Right renal pelvis (tissue), 4 donors: Measurements from ENCODE around the gene IRF8. TPM values are rescaled to one million over a fixed set of nuclear protein-coding genes. Genes with fewer than 3 reads are reported as not detected.
A peak's percentile ranks its signal among the peaks of the same experiment; 100 is the strongest.
"Not testable (repeated sequence)": the region's sequence is repeated elsewhere in the genome, so short reads cannot be mapped to it uniquely, and the experiment has no call there.

Experiments used
- DNase-seq, 4 donors: peaks; one replicate each; pipeline ENCODE4 v3.0.0-alpha.2; 2013; ENCODE audit warnings: low read depth in 4 of 4, low spot score in 3 of 4, missing footprints in 1 of 4
- polyA plus RNA-seq, 4 donors: library from polyadenylated mRNA; unstranded; fragments of 120-200 nt; gene quantifications; one replicate each; pipeline ENCODE4 v1.2.1, GENCODE V29; 2013; ENCODE audit not compliant: insufficient read length in 4 of 4

IRF8 gene
- 1 to 10 TPM; 3.9 to 6.1 (median 5.1) TPM for polyA plus RNA-seq

DNA sequence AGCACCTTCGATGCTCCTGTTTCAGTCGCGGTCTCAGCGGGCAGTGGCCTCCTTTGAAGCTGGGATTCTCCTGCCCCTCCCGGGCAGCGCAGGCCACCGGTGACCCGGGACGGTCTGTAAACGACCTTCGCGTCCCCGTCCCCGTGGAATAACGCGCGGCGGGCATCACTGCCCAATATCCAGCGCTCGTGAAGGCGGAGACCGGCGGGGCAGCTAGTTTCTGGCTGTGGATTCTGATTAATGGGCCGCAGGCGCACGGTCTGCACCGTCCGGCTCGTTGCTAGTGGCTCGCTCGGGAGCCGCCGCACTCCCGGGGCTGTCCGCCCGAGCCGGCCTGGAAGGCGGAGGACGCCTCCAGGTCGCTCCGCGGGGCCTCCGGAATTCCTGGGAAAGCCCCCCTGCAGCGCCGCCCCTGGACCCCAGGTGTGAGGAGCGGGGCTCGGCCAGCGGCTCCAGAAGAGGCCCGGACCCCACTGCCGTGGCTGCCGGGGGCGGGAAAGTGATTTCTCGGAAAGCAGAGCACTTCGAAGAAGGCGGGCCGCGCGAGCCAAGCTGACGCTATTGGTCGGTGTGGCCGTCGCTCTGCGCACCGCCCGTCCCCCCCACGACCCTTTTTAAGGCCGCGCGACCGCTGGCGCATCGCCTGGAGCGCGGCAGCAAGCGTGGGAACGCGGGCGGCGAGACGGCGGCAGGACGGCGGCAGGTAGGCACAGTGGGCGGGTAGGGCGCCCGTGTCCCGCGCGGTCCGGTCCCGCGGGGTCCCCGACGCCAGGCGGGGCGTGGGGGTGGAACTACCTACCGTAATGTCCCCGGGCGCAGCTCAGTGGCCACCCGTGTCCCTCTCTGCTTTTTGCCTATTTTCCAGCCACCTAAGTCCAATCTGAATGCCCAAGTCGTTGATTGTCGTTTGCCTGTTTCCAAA lies at the start of gene IRF8:
IRF8 (plus strand) TSS at position 642 of the 922 bp plus-strand sequence. CDS start 3,854 bp downstream, outside the sequence.
- peak; percentile 46 to 56 (median 52) for DNase-seq

- DNase-seq, result no peak
Observed at GRCh38 chr16:85849388-85849787, 49.6 kb upstream of the IRF8 start.

- no peak for DNase-seq
Observed at GRCh38 chr16:85850344-85850880, 48.5 kb upstream of the IRF8 start.

DNA sequence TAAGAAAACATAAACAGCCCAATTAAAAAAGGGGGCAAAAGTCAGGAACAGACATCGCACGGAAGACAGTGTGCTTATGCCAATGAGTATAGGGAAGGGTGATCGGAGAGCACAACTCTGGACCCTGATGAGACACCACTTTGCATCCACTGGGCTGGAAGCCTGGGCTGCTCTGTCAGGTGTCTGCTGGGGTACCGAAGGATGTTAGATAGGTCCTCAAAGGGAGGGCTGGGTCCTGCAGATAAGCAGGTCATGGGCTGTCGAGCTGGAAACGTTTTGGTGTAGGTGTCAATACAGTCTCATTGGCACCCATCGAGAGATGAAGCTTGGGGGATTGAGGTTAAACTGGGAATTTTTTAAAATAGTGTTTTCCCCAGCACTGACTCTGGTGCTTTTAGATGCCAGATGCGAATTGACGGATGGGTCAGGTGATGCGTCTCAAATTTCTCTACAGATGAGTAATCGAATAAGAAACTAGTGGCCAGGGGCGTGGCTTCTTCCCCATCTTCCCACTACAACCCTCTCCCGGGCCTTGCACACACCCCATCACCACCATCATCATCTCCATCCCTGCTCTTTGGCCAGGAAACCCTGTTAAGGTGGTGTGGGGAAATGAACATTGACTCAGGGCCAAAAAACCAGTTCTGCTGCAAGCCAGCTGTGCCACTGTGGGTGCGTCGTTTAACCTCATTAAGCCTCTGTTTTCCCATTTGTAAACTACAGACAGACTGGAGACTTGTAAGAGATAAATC lies 47.8 kb upstream of the IRF8 start:
- DNase-seq, result no peak

DNA sequence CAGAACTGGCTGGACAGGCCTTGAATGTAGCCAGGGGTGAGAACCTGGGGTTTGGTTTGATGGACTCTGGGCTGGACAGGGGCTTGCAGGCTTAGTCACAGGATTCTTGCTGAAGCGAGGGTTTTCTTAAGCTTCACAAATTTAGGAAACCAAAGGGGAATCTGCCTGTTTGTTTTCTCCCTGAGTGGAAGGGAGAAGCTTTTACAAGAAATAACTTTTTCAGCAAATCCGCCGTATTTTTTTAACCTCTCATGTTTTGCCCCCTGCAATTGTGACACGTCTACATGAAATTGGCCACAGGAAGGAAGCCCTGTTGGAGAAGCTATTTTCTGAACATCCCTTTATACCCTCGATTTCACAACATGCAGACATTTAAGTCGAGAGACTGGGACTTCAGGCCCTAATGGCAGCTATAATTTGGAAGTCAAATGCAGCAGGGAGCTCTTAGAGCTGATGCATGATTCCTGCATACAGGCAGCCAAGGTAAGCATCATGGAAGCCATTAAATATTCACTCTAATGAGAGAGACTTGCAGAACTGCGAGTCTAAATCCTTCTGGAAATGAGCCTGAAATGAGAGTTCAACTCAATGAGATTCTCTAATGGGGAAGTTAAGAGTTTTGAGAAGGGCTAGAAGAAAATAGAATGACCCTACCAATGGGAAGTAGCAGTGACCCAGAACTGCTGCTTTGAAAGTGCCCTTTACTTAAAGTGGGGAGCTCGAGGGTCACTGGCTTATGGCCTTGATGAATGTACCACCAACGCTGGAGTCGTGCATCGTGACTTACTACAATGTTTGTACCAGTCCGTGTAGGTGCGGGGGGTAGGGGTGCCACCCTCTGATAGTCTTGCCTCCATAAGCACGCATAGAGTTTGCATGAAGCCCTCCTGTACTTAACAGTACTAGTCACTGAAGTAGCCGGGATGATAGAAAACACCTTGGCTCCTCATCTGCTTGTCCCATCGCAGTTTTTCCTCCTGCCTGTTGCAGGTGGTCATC lies 45.1 kb upstream of the IRF8 start:
- DNase-seq, result no peak

- no peak for DNase-seq
Observed at GRCh38 chr16:85854935-85855334, 44.0 kb upstream of the IRF8 start.

DNA sequence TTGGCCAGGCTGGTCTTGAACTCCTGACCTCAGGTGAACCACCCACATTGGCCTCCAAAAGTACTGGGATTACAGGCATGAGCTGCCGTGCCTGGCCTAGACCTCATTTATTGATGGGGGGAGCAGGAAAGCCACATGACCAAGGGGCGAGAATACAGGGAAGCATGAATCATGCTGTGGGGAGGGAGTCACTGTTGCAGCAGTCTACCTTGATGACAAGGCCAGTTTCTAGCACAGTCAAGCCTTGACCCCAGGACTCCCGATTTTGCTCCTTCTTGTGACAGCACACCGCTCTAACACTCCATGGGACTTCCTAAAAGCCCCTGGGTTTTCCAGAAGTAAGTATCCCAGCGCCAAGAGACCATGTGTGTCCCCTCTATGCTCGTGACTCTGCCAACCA lies 42.9 kb upstream of the IRF8 start:
- no peak for DNase-seq

DNA sequence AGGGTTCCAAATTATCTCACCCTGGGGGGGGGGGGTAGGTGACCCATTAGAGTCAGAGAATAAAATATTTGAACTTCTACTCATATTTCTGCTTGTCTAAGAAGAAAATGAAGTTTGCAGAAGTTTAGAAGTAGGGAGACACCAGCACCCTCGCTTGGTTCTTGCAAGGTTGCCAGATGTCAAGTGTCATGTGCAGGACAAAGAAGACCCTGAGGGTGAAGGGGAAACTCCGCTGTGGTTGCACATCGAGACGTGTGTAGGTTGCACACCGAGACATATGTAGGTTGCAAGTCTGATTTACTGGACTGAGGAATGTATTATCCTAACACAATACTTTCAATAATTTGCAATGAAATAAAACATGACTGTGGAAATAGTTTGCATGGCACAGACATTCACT lies 42.4 kb upstream of the IRF8 start:
- DNase-seq, result no peak

- no peak for DNase-seq
Observed at GRCh38 chr16:85857406-85857805, 41.6 kb upstream of the IRF8 start.

DNA sequence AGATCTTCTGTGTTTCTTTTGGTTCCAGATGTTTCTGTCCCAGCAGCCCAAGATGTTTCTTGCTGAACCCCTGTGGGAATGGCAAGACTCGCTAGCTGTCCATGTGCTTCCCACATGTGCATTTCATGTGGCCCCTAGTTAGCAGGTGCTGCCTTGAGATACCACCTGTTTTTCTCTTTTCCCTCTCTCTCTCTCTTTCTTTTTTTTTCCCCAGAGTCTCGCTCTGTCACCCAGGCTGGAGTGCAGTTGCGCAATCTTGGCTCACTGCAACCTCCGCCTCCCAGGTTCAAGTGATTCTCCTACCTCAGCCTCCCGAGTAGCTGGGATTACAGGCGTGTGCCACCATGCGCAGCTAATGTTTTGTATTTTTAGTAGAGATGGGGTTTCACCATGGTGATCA lies 40.4 kb upstream of the IRF8 start:
- DNase-seq, result not testable (repeated sequence)

GRCh38 chr16:85858984-85859817 lies 39.8 kb upstream of the IRF8 start:
- no peak for DNase-seq

- no peak for DNase-seq
Observed at GRCh38 chr16:85859818-85860125, 39.2 kb upstream of the IRF8 start.

DNA sequence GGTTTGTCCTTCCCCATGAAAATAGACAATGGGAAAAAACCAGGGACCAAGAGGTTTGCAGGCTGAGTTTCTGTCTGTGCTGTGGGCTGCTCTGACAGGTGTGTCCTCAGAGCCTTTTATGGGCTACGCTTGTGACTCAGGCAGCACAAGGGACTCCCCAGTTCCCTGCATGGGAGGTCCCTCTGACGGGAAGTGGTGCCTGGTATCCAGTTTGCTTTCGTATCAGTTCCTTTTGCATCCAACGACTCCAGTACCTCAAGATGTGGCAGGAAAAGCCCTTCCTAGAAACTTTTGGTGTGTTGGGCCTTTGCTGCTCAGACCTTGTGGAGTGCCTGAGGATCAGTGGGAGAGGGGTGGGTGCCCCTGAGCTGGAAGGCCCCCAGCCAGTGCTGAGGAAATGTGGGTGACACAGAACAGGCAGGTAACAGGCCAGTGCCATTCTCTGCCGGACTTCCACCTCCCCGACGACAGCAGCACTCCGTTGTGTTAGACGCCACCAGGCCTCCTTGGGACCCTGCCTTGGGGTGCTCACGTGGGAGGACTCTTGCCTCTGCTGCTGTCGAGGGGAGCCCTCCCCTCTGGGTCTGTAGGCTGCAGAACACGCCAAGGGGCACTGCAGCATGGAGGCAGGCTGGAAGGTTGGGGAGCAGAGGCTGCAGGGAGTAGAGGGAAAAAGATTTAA lies 38.4 kb upstream of the IRF8 start:
- DNase-seq, result no peak

DNA sequence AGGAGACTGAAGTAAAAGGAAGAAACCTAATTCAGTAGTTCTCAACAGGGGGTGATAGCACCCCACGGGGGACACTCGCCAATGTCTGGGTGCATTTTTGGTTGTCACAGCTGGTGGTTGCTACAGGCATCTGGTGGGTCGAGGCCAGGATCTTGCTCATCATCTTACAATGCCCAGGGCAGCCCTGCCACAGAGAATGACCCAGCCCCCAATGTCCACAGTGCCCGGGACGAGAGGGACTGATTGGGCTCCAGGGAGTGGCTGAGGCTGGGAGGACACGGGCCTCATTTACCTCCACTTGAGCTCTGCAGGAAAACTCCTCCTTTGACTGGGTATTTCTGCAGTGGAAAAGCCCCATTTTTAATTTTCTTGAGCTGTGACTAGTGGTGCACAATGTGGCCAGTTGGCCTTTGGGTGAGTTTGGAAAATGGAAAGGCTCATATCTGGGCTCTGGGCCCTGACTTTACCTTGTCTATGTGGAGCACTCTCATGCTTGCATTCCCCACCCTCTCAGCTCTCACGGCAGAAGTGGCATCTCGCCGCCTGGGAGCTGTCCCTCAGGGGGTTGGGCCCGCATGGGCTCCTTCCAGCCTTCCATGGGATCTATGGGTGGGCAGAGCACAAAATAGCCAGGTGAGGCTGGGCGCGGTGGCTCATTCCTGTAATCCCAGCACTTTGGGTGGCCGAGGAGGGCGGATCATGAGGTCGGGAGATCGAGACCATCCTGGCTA lies 37.7 kb upstream of the IRF8 start:
- DNase-seq, result no peak

DNA sequence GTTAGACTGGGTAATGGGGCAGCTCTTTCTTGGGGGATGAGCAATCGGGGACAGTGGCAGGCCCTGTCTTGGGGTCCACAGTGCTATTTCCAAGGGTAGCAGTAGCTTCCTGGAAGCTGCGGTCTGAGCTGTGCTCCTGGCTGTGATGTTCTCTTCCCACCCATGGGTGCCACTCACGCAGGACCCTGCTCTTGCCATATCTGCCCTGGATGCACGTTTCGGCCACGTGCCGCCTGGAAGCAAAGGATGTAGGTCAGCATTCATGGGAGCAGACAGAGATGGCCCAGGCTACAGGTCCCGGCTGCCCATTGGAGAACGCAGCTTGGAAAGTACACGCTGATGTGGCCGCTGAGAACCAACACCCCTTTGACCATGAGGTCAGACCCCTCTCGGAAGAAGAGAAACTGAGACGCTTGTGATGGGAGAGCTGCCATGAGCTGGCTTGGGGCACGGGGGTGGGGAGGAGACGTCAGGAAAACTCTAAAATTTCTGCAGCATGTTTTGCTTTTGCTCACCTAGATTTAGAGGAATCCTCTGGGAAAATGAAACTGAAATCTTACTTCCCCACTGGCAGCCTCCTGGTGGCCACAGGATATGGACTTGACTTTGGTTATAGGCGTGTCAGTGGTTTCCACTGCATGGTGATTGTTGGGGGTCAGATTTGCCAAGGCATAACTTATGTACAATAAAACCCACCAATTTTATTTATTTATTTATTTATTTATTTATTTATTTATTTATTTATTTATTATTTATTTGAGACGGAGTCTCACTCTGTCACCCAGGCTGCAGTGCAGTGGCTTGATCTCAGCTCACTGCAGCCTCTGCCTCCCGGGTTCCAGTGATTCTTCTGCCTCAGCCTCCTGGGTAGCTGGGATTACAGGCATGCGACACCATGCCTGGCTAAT lies 36.2 kb upstream of the IRF8 start:
- DNase-seq, result no peak

DNA sequence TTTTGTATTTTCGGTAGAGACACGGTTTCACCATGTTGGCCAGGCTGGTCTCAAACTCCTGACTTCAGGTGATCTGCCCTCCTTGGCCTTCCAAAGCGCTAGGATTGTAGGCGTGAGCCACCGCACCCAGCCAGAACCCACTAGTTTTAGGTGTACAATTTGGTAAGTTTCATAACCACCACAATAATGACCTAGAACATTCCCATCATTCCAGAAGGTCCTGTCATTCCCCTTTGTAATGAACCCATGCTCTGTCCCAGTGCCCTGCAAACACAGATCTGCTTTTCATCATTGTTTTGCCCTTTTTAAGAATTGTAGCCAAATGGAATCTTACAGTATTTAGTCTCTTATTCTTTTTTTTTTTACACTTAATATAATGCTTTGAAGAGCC lies 35.6 kb upstream of the IRF8 start:
- DNase-seq, result no peak

DNA sequence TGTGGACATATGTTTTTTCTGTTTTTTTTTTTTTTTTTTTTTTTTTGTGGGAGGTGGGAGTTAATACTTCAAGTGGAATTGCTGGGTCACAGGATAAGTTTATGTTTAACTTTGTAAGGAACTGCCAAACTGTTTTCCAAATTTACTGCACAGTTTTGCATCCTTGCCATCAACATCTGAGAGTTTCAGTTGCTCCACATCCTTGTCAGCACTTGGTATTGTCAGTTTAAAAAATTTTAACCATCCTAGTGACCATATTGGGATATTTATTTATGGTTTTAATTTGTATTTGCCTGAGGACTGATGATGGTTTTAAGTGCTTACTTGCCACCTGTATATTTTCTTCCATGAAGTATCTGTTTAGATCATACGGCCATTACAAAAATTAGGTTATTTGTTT lies 34.0 kb upstream of the IRF8 start:
- DNase-seq, result no peak
